A673 (cell line): ENCODE data around the gene FGFBP1. TPM values are rescaled to one million over a fixed set of nuclear protein-coding genes. Genes with fewer than 3 reads are reported as not detected.
"Not testable (repeated sequence)": the region's sequence is repeated elsewhere in the genome, so short reads cannot be mapped to it uniquely, and the experiment has no call there.

Experiments used
- BruUV-seq: library from RNA; stranded (reverse); fragments of 400-500 nt; replicated peaks from 2 replicates; lab custom pipeline; 2021; lab: Mats Ljungman, UMichigan
- CTCF ChIA-PET: fragments of 300-600 bp; sonication (Branson Sonifier 250); formaldehyde crosslinking; loops from one replicate; lab custom pipeline; 2022; ENCODE audit warnings: antibody characterized with exemption; lab: Charles Lee
- POLR2A ChIA-PET: fragments of 300-600 bp; sonication (Branson Sonifier 250); formaldehyde crosslinking; loops from one replicate; lab custom pipeline; 2022; ENCODE audit warnings: antibody characterized with exemption; ENCODE audit not compliant: low non-redundant PET; lab: Charles Lee
- DNase-seq: peaks from one replicate; pipeline ENCODE4 v3.0.0-alpha.2; 2015; ENCODE audit warnings: low spot score
- H3K27ac ChIP-seq: fragments of 200-600 bp; sonication (generic); 2 replicates; pipeline ENCODE4 v1.5.1; 2016; ENCODE audit warnings: mixed run types, low read depth, mild to moderate bottlenecking, mixed read lengths, antibody characterized with exemption, low read length; ENCODE audit not compliant: poor library complexity, severe bottlenecking
- H3K27me3 ChIP-seq: fragments of 200-600 bp; sonication (generic); replicated peaks from 2 replicates; pipeline ENCODE4 v1.6.1; 2017; ENCODE audit warnings: mixed run types, low read depth, mild to moderate bottlenecking, mixed read lengths, antibody characterized with exemption, low read length; ENCODE audit not compliant: insufficient read depth, poor library complexity
- H3K36me3 ChIP-seq: fragments of 200-600 bp; sonication (generic); 2 replicates; pipeline ENCODE4 v1.6.1; 2016; ENCODE audit warnings: mixed run types, mild to moderate bottlenecking, mixed read lengths, antibody characterized with exemption, low read length; ENCODE audit not compliant: insufficient read depth, poor library complexity, severe bottlenecking
- H3K4me1 ChIP-seq: fragments of 200-600 bp; sonication (generic); 2 replicates; pipeline ENCODE4 v1.6.1; 2017; ENCODE audit warnings: mixed run types, mild to moderate bottlenecking, mixed read lengths, antibody characterized with exemption, low read length; ENCODE audit not compliant: insufficient read depth, poor library complexity, severe bottlenecking
- H3K4me3 ChIP-seq: fragments of 200-600 bp; sonication (generic); 2 replicates; pipeline ENCODE4 v1.5.1; 2016; ENCODE audit warnings: low read depth, mixed run types, mild to moderate bottlenecking, mixed read lengths, low read length; ENCODE audit not compliant: poor library complexity, severe bottlenecking
- H3K9me3 ChIP-seq: fragments of 200-600 bp; sonication (generic); 2 replicates; pipeline ENCODE4 v1.6.1; 2016; ENCODE audit warnings: mixed run types, low read depth, mild to moderate bottlenecking, mixed read lengths, antibody characterized with exemption, low read length; ENCODE audit not compliant: poor library complexity, severe bottlenecking
- CTCF ChIP-seq: fragments of 300-800, 200-600 bp; sonication (generic); conservative IDR thresholded peaks from 2 replicates; pipeline ENCODE4 v1.5.1; 2017; ENCODE audit warnings: low read depth, mild to moderate bottlenecking, antibody characterized with exemption, low read length, moderate library complexity, mixed read lengths
- EZH2 ChIP-seq: fragments of 200-600 bp; sonication (generic); IDR thresholded peaks from 2 replicates; pipeline ENCODE4 v1.6.1; 2017; ENCODE audit warnings: borderline replicate concordance, low read depth, mild to moderate bottlenecking, mixed read lengths, antibody characterized with exemption, low read length; ENCODE audit not compliant: poor library complexity, severe bottlenecking
- intact Hi-C: fragments of 100-400 bp; cut with micrococcal nuclease; formaldehyde crosslinking; loops from one replicate; pipeline ENCODE4 v1.10.0; 2022; ENCODE audit not compliant: unreplicated experiment
- total RNA-seq: library from RNA; stranded (reverse); gene quantifications from 2 replicates; pipeline ENCODE4 v1.2.3, GENCODE V29; 2021

Gene FGFBP1
- total RNA-seq, 1 experiment from 2014 or later, result not detected

GRCh38 chr4:15917297-15917696 lies 21.2 kb downstream of the FGFBP1 start:
- POLR2A ChIA-PET, result no interaction called here
- Histone ChIP-seq H3K36me3 (no peaks in the 10 kb centered on the region), H3K4me3 (no peak overlapping the region), H3K9me3 (no peaks in the 10 kb centered on the region), H3K4me1 (no peaks in the 10 kb centered on the region), H3K27me3 (no peaks in the 10 kb centered on the region), H3K27ac (no peak overlapping the region)
- TF ChIP-seq EZH2, result no peak
- no peak for TF ChIP-seq CTCF
- no peak for DNase-seq
- CTCF ChIA-PET, result no interaction called here
- no TSS peak for BruUV-seq
- intact Hi-C loops, result no loop called here

GRCh38 chr4:15916358-15916757 lies 22.2 kb downstream of the FGFBP1 start:
- H3K9me3 ChIP-seq, H3K4me1 ChIP-seq, H3K27ac ChIP-seq, intact Hi-C loops, H3K27me3 ChIP-seq, H3K36me3 ChIP-seq, DNase-seq, CTCF ChIA-PET, H3K4me3 ChIP-seq, BruUV-seq, POLR2A ChIA-PET: not testable (repeated sequence)

GRCh38 chr4:15914736-15915135 lies 23.8 kb downstream of the FGFBP1 start:
- CTCF ChIA-PET, result no interaction called here
- no peaks in the 10 kb centered on the region for H3K27me3 ChIP-seq
- no peaks in the 10 kb centered on the region for H3K36me3 ChIP-seq
- DNase-seq, result no peak
- H3K27ac ChIP-seq, result no peak overlapping the region
- intact Hi-C loops, result no loop called here
- H3K4me3 ChIP-seq, result no peak overlapping the region
- TF ChIP-seq CTCF, result no peak
- no peak for TF ChIP-seq EZH2
- POLR2A ChIA-PET, result no interaction called here
- no TSS peak for BruUV-seq
- no peaks in the 10 kb centered on the region for H3K9me3 ChIP-seq
- H3K4me1 ChIP-seq, result no peaks in the 10 kb centered on the region

GRCh38 chr4:15914291-15914690 lies 24.2 kb downstream of the FGFBP1 start:
- Histone ChIP-seq H3K27me3 (no peaks in the 10 kb centered on the region), H3K4me1 (no peaks in the 10 kb centered on the region), H3K4me3 (no peak overlapping the region), H3K36me3 (no peaks in the 10 kb centered on the region), H3K9me3 (no peaks in the 10 kb centered on the region), H3K27ac (no peak overlapping the region)
- ChIA-PET CTCF (no interaction called here), POLR2A (no interaction called here)
- DNase-seq, result no peak
- intact Hi-C loops, result no loop called here
- no peak for TF ChIP-seq EZH2
- TF ChIP-seq CTCF, result no peak
- no TSS peak for BruUV-seq
